Activated CD4-positive, alpha-beta memory T cell treated with anti-CD3 and anti-CD28 coated beads for 36 hours (primary cell): ENCODE results near the gene NOS2. TPM values are rescaled to one million over a fixed set of nuclear protein-coding genes. Genes with fewer than 3 reads are reported as not detected.

ENCODE experiments used
- CTCF ChIA-PET: fragments of 350-600 bp; sonication (Branson Sonifier 250); formaldehyde crosslinking; loops from one replicate; lab custom pipeline; 2021; ENCODE audit warnings: antibody characterized with exemption, inconsistent platforms; lab: Charles Lee
- POLR2A ChIA-PET: fragments of 350-600 bp; sonication (Branson Sonifier 250); formaldehyde crosslinking; loops from one replicate; lab custom pipeline; 2021; ENCODE audit warnings: antibody characterized with exemption; lab: Charles Lee
- DNase-seq: peaks from one replicate; pipeline ENCODE4 v3.0.0-alpha.2; 2020
- H3K27ac Mint-ChIP-seq: one replicate; pipeline ENCODE4 v1.8.0; 2021; ENCODE audit warnings: mixed read lengths
- H3K27me3 Mint-ChIP-seq: one replicate; pipeline ENCODE4 v1.8.0; 2021; ENCODE audit warnings: mixed read lengths
- H3K36me3 Mint-ChIP-seq: one replicate; pipeline ENCODE4 v1.8.0; 2021; ENCODE audit warnings: mixed read lengths
- H3K4me1 Mint-ChIP-seq: one replicate; pipeline ENCODE4 v1.8.0; 2021; ENCODE audit warnings: low read depth, mixed read lengths
- H3K4me3 Mint-ChIP-seq: one replicate; pipeline ENCODE4 v1.8.0; 2021; ENCODE audit warnings: mild to moderate bottlenecking, mixed read lengths
- H3K9me3 Mint-ChIP-seq: one replicate; pipeline ENCODE4 v1.8.0; 2021; ENCODE audit warnings: mixed read lengths
- intact Hi-C: fragments of 100-400 bp; cut with micrococcal nuclease; formaldehyde crosslinking; loops from one replicate; pipeline ENCODE4 v1.15.1; 2023
- total RNA-seq, 2 experiments: library from RNA; stranded (reverse); gene quantifications; one replicate each; pipeline ENCODE4 v1.2.3, GENCODE V29; 2021

Gene NOS2
- total RNA-seq, 2 experiments from 2014 or later, result 0.07 TPM; not detected in 1

GRCh38 chr17:27817731-27818130 lies 17.4 kb upstream of the NOS2 start:
- peaks cover 19% of the 10 kb centered on the region for H3K9me3 Mint-ChIP-seq
- CTCF ChIA-PET, result interaction anchor here (3.5 kb wide), 1 partner anchor 12 kb away, joined by 16 read pairs; no protein-coding TSS in a partner anchor
- no peak for DNase-seq
- H3K36me3 Mint-ChIP-seq, result no peaks in the 10 kb centered on the region
- POLR2A ChIA-PET, result no interaction called here
- H3K4me3 Mint-ChIP-seq, result no peak overlapping the region
- H3K27me3 Mint-ChIP-seq, result no peaks in the 10 kb centered on the region
- H3K4me1 Mint-ChIP-seq, result no peaks in the 10 kb centered on the region
- no peak overlapping the region for H3K27ac Mint-ChIP-seq
- intact Hi-C loops, result no loop called here

GRCh38 chr17:27816946-27817345 lies 16.6 kb upstream of the NOS2 start:
- no peak overlapping the region for H3K4me3 Mint-ChIP-seq
- CTCF ChIA-PET, result interaction anchor here (0.8 kb wide), 1 partner anchor 12 kb away, joined by 3 read pairs; no protein-coding TSS in a partner anchor
- H3K27me3 Mint-ChIP-seq, result no peaks in the 10 kb centered on the region
- no peak overlapping the region for H3K27ac Mint-ChIP-seq
- H3K36me3 Mint-ChIP-seq, result no peaks in the 10 kb centered on the region
- POLR2A ChIA-PET, result no interaction called here
- no peaks in the 10 kb centered on the region for H3K4me1 Mint-ChIP-seq
- DNase-seq, result no peak
- peaks cover 14% of the 10 kb centered on the region for H3K9me3 Mint-ChIP-seq
- intact Hi-C loops, result no loop called here

DNA sequence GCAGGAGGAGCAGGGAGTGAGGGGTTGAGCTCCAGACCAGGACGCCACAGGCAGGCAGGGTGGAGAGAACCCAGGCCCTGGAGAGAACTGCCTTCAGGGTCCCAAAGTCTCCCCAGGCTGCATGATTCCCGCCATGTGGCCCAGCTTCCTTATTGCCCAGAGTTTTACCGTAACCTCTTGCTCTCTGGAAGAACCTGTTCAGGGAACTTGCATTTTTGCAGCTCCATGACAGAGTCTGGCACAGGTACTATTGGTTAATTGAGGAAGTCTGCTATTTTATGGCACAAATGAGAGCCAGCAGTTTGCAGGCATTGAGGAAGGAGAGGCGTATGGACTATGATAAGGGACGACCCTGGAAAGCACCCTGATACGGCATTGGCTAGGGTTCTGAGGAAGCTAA lies 11.6 kb upstream of the NOS2 start:
- no peaks in the 10 kb centered on the region for H3K9me3 Mint-ChIP-seq
- POLR2A ChIA-PET, result no interaction called here
- no peak for DNase-seq

DNA sequence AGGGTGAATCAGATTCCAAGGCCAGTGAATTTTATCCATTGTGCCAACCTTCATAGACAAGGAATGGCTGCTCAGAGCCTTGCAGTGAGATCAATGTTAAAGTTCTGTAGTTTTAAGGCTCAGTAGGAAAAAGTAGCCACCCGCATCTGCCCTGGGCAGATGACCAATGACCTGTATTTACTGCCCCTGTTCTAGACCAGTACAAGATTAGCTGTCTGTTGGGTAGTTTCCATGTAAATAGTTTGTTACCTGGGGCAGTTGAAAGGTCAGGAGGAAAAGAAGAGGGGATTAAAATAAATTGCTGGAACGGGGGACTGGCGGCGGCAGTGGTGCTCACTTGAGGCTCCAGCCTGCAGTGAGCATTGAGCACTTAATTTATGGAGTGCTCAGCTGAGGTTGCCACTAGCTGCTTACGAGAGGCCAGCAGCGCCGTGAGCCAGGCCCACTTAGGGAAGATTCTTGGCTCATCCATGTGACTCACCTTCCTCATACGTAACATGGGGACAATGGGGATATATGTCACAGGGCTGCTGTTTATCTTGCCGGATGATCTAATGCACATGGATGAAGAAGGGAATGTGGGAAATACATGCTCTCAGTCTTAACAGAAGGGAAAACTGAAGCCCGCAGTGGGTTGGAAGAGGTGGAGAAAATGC lies 10.7 kb upstream of the NOS2 start:
- Mint-ChIP-seq H3K27ac (peak overlapping the region; percentile 94), H3K9me3 (no peaks in the 10 kb centered on the region), H3K4me3 (no peak overlapping the region), H3K27me3 (no peaks in the 10 kb centered on the region), H3K36me3 (no peaks in the 10 kb centered on the region), H3K4me1 (peaks cover 42% of the 10 kb centered on the region)
- POLR2A ChIA-PET, result no interaction called here
- DNase-seq, result no peak
- CTCF ChIA-PET, result interaction anchor here (1.1 to 14.7 kb wide), 3 partner anchors 69 to 83 kb away, joined by 5 to 554 read pairs (median 6); no protein-coding TSS in a partner anchor
- intact Hi-C loops, result loop anchor here (2.0 kb wide), 1 partner anchor 36 kb away; no protein-coding TSS in a partner anchor

More for the DNA sequence above, 11.6 kb upstream of the NOS2 start:
- H3K27me3 Mint-ChIP-seq, result no peaks in the 10 kb centered on the region
- intact Hi-C loops, result loop anchor here (2.0 kb wide), 1 partner anchor 35 kb away; no protein-coding TSS in a partner anchor
- no peak overlapping the region for H3K4me3 Mint-ChIP-seq
- CTCF ChIA-PET, result interaction anchor here (1.1 to 14.7 kb wide), 3 partner anchors 68 to 82 kb away, joined by 5 to 554 read pairs (median 6); no protein-coding TSS in a partner anchor
- H3K4me1 Mint-ChIP-seq, result peaks cover 40% of the 10 kb centered on the region
- no peak overlapping the region for H3K27ac Mint-ChIP-seq
- H3K36me3 Mint-ChIP-seq, result no peaks in the 10 kb centered on the region

DNA sequence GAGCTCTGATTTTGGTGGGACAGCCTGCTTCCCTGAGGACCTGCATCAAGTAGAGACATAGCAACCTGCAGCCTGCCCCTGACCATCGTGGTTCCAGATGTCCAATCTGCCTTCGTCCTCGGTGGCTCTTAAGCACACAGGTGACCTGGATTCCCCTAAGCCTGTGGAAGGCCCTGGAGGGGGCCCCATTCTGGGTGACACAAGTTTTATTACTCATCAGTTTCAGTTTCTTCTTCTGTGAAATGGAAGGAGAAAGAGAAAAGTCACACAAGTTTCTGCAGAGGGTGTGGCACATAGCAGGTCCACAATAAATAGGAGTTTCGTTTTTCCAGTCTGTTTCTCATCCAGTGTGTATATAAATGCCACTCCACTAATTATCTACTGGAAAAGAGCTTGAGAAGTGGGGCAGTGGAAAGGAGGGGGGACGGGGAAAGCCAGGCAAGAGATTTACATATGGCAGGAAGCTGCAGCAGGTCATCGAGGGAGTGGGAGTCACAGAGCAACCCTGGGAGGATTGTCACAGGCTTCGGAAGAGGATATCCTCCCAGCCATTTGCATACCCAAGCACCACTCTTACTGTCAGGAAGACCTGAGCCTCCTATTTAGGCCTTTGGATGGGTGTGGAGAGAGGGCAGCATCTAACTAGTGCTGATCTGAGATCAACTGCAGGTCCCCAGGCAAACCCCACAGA lies 10.0 kb upstream of the NOS2 start:
- peak; percentile 78 for DNase-seq
- Mint-ChIP-seq H3K36me3 (no peaks in the 10 kb centered on the region), H3K9me3 (no peaks in the 10 kb centered on the region), H3K4me1 (peaks cover 49% of the 10 kb centered on the region), H3K27ac (peak overlapping the region; percentile 94), H3K27me3 (no peaks in the 10 kb centered on the region), H3K4me3 (peak overlapping the region; percentile 74)
- intact Hi-C loops, result loop anchor here (2.0 kb wide), 1 partner anchor 36 kb away; no protein-coding TSS in a partner anchor
- ChIA-PET CTCF (interaction anchor here (6.6 to 14.7 kb wide), 2 partner anchors 70 to 82 kb away, joined by 152 to 554 read pairs; partner anchors contain the start of gene LYRM9), POLR2A (no interaction called here)

GRCh38 chr17:27809555-27809954 lies 9.2 kb upstream of the NOS2 start:
- no peak overlapping the region for H3K4me3 Mint-ChIP-seq
- POLR2A ChIA-PET, result interaction anchor here (0.5 kb wide), 1 partner anchor 406 kb away, joined by 4 read pairs; no protein-coding TSS in a partner anchor
- intact Hi-C loops, result loop anchor here (5.0 kb wide), 3 partner anchors 248 to 443 kb away; no protein-coding TSS in a partner anchor
- no peaks in the 10 kb centered on the region for H3K27me3 Mint-ChIP-seq
- H3K4me1 Mint-ChIP-seq, result peaks cover 51% of the 10 kb centered on the region
- CTCF ChIA-PET, result interaction anchor here (6.6 to 14.7 kb wide), 2 partner anchors 71 to 83 kb away, joined by 152 to 554 read pairs; partner anchors contain the start of gene LYRM9
- peak overlapping the region; percentile 94 for H3K27ac Mint-ChIP-seq
- no peak for DNase-seq
- no peaks in the 10 kb centered on the region for H3K36me3 Mint-ChIP-seq
- H3K9me3 Mint-ChIP-seq, result no peaks in the 10 kb centered on the region

DNA sequence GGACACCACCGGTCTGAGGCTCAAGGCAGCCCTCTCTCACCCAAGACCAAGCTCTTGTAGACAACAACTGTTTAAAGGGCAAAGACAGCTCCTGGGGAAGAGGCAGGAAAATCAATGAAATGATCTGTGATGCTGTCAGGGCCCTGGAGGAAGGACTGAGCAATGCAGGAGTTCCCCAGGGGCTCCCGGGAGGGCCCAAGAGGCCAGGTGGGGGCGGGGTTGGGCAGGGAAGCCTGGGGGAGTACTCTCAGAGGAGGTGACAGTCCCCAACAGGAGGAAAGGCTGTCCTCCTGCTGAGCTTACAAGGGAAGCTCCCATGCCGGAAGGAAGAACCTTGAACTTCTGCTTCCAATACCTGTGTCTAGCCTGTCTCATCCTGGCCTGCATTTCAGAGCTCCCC lies 8.3 kb upstream of the NOS2 start:
- ChIA-PET POLR2A (interaction anchor here (1.3 to 1.9 kb wide), 4 partner anchors 38 to 84 kb away, joined by 3 to 8 read pairs (median 6); partner anchors contain the start of gene LYRM9), CTCF (interaction anchor here (1.1 to 14.7 kb wide), 5 partner anchors 18 to 443 kb away, joined by 3 to 554 read pairs (median 42); partner anchors contain the start of gene LYRM9)
- peak; percentile 66 for DNase-seq
- H3K27me3 Mint-ChIP-seq, result no peaks in the 10 kb centered on the region
- intact Hi-C loops, result loop anchor here (5.0 kb wide), 3 partner anchors 249 to 444 kb away; no protein-coding TSS in a partner anchor
- peak overlapping the region; percentile 94 for H3K27ac Mint-ChIP-seq
- peaks cover 51% of the 10 kb centered on the region for H3K4me1 Mint-ChIP-seq
- H3K4me3 Mint-ChIP-seq, result peak overlapping the region; percentile 42
- H3K9me3 Mint-ChIP-seq, result no peaks in the 10 kb centered on the region
- H3K36me3 Mint-ChIP-seq, result no peaks in the 10 kb centered on the region

DNA sequence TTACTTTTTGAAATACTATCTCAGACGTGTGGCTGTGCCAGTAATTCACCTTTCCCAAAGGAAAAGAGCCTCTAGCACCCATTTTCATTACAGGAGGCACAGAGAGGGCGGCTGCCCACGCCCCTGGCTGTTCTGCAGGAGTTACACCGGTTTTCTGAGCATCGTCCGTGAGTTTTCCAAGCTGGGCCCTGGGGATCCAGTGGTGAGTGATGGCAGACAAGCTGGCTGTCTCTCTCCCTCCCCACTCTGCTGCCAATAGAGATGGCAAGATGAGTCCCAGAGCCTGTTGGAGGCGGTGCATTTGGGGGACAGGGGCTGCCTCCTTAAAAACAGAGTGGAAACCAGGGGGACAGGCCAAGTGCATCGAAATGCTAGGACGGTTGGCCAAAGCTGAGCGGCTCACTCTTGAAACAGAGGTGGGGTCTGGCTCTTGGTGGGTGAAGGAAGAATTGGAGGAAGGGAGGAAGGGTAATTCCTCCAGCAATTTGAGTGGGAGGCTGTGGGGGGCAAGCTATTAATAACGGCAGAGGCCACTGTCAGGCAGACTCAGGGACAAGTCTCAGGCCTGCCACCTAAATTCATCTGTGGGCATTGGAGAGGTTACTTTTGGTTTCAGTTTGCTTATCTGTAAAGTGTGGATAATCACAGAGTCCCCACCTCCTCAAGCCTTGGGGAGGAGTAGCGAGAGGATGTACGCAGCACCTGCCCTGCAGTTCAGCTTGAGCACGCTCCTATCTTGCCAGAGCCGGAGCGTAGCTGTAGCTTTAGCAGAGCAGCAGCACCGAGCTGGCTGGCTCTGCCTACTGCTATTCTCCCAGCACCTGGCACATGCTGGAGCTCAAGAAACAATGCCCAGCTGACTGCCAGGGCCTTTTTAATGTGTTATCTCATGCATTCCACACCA lies 7.5 kb upstream of the NOS2 start:
- peak; percentile 79 for DNase-seq
- H3K4me3 Mint-ChIP-seq, result peak overlapping the region; percentile 42
- POLR2A ChIA-PET, result interaction anchor here (0.6 to 1.9 kb wide), 8 partner anchors 39 to 231 kb away, joined by 3 to 8 read pairs (median 4); partner anchors contain the start of gene LYRM9
- intact Hi-C loops, result loop anchor here (5.0 kb wide), 3 partner anchors 249 to 444 kb away; no protein-coding TSS in a partner anchor
- H3K4me1 Mint-ChIP-seq, result peaks cover 51% of the 10 kb centered on the region
- no peaks in the 10 kb centered on the region for H3K36me3 Mint-ChIP-seq
- no peaks in the 10 kb centered on the region for H3K9me3 Mint-ChIP-seq
- CTCF ChIA-PET, result interaction anchor here (0.6 to 14.7 kb wide), 9 partner anchors 19 to 444 kb away, joined by 3 to 554 read pairs (median 4); partner anchors contain the start of gene LYRM9
- no peaks in the 10 kb centered on the region for H3K27me3 Mint-ChIP-seq
- H3K27ac Mint-ChIP-seq, result peak overlapping the region; percentile 94

DNA sequence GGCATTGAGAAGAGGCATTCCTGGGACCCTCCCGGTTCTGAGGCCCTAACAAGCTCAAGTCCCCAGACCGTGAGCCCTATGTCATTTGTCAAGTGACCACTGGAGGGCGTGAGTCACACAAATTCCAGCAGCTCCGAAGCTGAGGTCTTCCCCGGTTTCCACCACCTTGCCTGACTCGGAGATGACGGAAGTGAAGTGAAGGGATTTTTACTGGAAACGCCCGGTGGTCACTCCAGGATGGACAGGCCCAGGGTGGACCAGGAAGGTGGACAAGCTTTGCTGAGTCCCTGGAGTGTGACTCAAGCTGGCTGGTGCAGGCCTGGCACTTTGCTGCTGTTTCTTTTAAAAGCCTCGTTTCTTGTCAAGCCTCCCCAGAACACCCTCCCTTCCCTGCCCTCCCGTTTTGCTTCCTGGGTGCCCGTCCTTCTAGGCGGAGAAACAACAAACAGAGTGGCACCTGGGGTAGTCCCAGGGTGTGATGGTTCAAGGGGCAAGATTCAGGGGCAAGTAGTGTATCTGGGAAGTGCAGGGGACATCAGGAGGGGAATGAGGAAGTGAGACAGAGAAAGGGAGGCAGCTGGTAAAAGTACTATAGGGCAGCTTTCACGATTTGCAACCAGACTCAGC lies 5.3 kb upstream of the NOS2 start:
- CTCF ChIA-PET, result interaction anchor here (0.6 to 14.7 kb wide), 39 partner anchors 9 to 514 kb away, joined by 3 to 554 read pairs (median 4); partner anchors contain the start of genes LYRM9 and TMEM97

DNA sequence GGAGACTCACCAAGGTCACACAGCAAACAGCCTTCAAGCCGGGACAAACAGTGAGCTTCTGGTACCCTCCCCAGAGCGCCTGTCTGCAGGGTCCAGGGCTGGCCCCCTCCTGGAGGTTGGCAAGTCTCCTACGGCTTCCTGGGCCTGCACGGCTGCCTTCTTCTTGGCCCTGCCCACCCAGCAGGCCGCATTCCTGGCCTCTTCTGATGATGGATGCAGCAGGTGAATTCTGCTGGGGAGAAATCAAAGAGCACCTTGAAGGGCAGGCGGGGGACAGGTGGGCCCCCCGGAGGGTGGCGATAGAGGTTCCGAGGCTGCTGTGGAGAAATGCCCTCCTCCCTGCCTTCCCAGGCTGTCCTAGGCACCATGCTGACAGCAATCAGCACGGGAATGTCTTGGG lies 3.8 kb upstream of the NOS2 start:
- Mint-ChIP-seq H3K27me3 (no peaks in the 10 kb centered on the region), H3K9me3 (no peaks in the 10 kb centered on the region), H3K4me3 (no peak overlapping the region), H3K36me3 (no peaks in the 10 kb centered on the region), H3K27ac (no peak overlapping the region), H3K4me1 (peaks cover 28% of the 10 kb centered on the region)
- DNase-seq, result no peak
- ChIA-PET POLR2A (interaction anchor here (2.5 kb wide), 1 partner anchor 89 kb away, joined by 13 read pairs; the partner anchor contains the start of gene LYRM9), CTCF (interaction anchor here (1.1 to 14.7 kb wide), 11 partner anchors 9 to 447 kb away, joined by 3 to 554 read pairs (median 15); partner anchors contain the start of gene LYRM9)
- intact Hi-C loops, result no loop called here

More for the DNA sequence above, 5.3 kb upstream of the NOS2 start:
- peak overlapping the region; percentile 68 for H3K27ac Mint-ChIP-seq
- H3K27me3 Mint-ChIP-seq, result no peaks in the 10 kb centered on the region
- DNase-seq, result peak; percentile 90
- POLR2A ChIA-PET, result interaction anchor here (1.7 to 2.5 kb wide), 2 partner anchors 75 to 87 kb away, joined by 5 to 13 read pairs; partner anchors contain the start of gene LYRM9
- H3K4me3 Mint-ChIP-seq, result peak overlapping the region; percentile 66
- intact Hi-C loops, result loop anchor here (1.0 to 5.0 kb wide), 5 partner anchors 75 to 447 kb away; partner anchors contain the start of gene LYRM9
- H3K36me3 Mint-ChIP-seq, result no peaks in the 10 kb centered on the region
- peaks cover 43% of the 10 kb centered on the region for H3K4me1 Mint-ChIP-seq
- H3K9me3 Mint-ChIP-seq, result no peaks in the 10 kb centered on the region
